Progenitor cell of endocrine pancreas (in vitro differentiated cells): ENCODE results near the gene IMP3. TPM values are rescaled to one million over a fixed set of nuclear protein-coding genes. Genes with fewer than 3 reads are reported as not detected.
"Not testable (repeated sequence)": the region's sequence is repeated elsewhere in the genome, so short reads cannot be mapped to it uniquely, and the experiment has no call there.

Experiments
- DNase-seq: peaks from one replicate; pipeline ENCODE4 v3.0.0; 2021; ENCODE audit warnings: low spot score; ENCODE audit not compliant: unreplicated experiment
- H3K27ac Mint-ChIP-seq: 2 replicates; pipeline ENCODE4 v1.8.0; 2021; ENCODE audit warnings: mild to moderate bottlenecking, moderate library complexity, mixed read lengths
- H3K27me3 Mint-ChIP-seq: 2 replicates; pipeline ENCODE4 v1.8.0; 2021; ENCODE audit warnings: mixed read lengths
- H3K36me3 Mint-ChIP-seq: 2 replicates; pipeline ENCODE4 v1.8.0; 2022; ENCODE audit warnings: mixed read lengths; ENCODE audit not compliant: insufficient read depth
- H3K4me1 Mint-ChIP-seq: 2 replicates; pipeline ENCODE4 v1.8.0; 2021; ENCODE audit warnings: low read depth, mixed read lengths
- H3K4me3 Mint-ChIP-seq: 2 replicates; pipeline ENCODE4 v1.8.0; 2021; ENCODE audit warnings: low read depth, mild to moderate bottlenecking, moderate library complexity, mixed read lengths
- H3K9me3 Mint-ChIP-seq: 2 replicates; pipeline ENCODE4 v1.8.0; 2021; ENCODE audit warnings: low read depth, mixed read lengths
- CTCF ChIP-seq: fragments of 200-600 bp; sonication (generic); IDR thresholded peaks from one replicate; pipeline ENCODE4 v1.5.0; 2021; ENCODE audit warnings: antibody characterized with exemption, mild to moderate bottlenecking; ENCODE audit not compliant: unreplicated experiment
- long read RNA-seq: library from polyadenylated mRNA; unstranded; transcript quantifications from one replicate; pipeline ENCODE4 v2.0.0, GENCODE V29; 2020
- total RNA-seq: library from RNA; stranded (reverse); gene quantifications from 2 replicates; pipeline ENCODE4 v1.2.1, GENCODE V29; 2021

IMP3 gene
- total RNA-seq: 53.7 and 54.0 TPM in 2 replicates
- long read RNA-seq, transcript IMP3-202 (1 exons, 1,237 nt): major isoform, 44 of 48 reads
- long read RNA-seq, partial matches to known transcripts: 0 of 48 reads
- long read RNA-seq, other reads (novel, unspliced or antisense): 4 of 48 reads

- H3K27ac Mint-ChIP-seq: peak within 1 kb of the TSS; percentile 96
- peak; percentile 82 for DNase-seq
- H3K27me3 Mint-ChIP-seq: peaks cover 6% of the 10 kb centered on the region
- H3K36me3 Mint-ChIP-seq: no peaks in the 10 kb centered on the region
- TF ChIP-seq CTCF: no peak
- H3K4me1 Mint-ChIP-seq: peaks cover 23% of the 10 kb centered on the region
- H3K4me3 Mint-ChIP-seq: peak within 1 kb of the TSS; percentile 87
- H3K9me3 Mint-ChIP-seq: no peaks in the 10 kb centered on the region
Measured at GRCh38 chr15:75639709-75640482, at the start of gene IMP3. Gene IMP3, minus strand, starts transcription at chr15:75640224. Its CDS starts 56 bp downstream, at chr15:75640168.

- not testable (repeated sequence) for H3K4me3 Mint-ChIP-seq
Measured at GRCh38 chr15:75689429-75689828, 49.4 kb upstream of the IMP3 start.

GRCh38 chr15:75688831-75689230 lies 48.8 kb upstream of the IMP3 start:
- no peak for TF ChIP-seq CTCF
- Mint-ChIP-seq H3K27me3 (peaks cover 17% of the 10 kb centered on the region), H3K27ac (no peak overlapping the region), H3K9me3 (no peaks in the 10 kb centered on the region), H3K4me3 (no peak overlapping the region), H3K36me3 (no peaks in the 10 kb centered on the region), H3K4me1 (no peaks in the 10 kb centered on the region)
- no peak for DNase-seq

More at GRCh38 chr15:75689429-75689828, 49.4 kb upstream of the IMP3 start:
- not testable (repeated sequence) for H3K36me3 Mint-ChIP-seq, H3K4me1 Mint-ChIP-seq, H3K27ac Mint-ChIP-seq, DNase-seq, H3K9me3 Mint-ChIP-seq
- peaks cover 14% of the 10 kb centered on the region for H3K27me3 Mint-ChIP-seq

GRCh38 chr15:75688278-75688557 lies 48.2 kb upstream of the IMP3 start:
- no peaks in the 10 kb centered on the region for H3K4me1 Mint-ChIP-seq
- TF ChIP-seq CTCF: no peak

GRCh38 chr15:75687486-75688277 lies 47.7 kb upstream of the IMP3 start:
- Mint-ChIP-seq H3K4me3 (no peak overlapping the region), H3K36me3 (no peaks in the 10 kb centered on the region), H3K27me3 (peaks cover 13% of the 10 kb centered on the region), H3K9me3 (no peaks in the 10 kb centered on the region), H3K27ac (no peak overlapping the region), H3K4me1 (no peaks in the 10 kb centered on the region)
- no peak for DNase-seq
- no peak for TF ChIP-seq CTCF

More at GRCh38 chr15:75688278-75688557, 48.2 kb upstream of the IMP3 start:
- DNase-seq: no peak
- no peaks in the 10 kb centered on the region for H3K9me3 Mint-ChIP-seq
- no peak overlapping the region for H3K4me3 Mint-ChIP-seq
- H3K36me3 Mint-ChIP-seq: no peaks in the 10 kb centered on the region
- peaks cover 17% of the 10 kb centered on the region for H3K27me3 Mint-ChIP-seq
- no peak overlapping the region for H3K27ac Mint-ChIP-seq
